Endothelial cell of umbilical vein (primary cell): Measurements from ENCODE around the gene TMEFF2. TPM values are rescaled to one million over a fixed set of nuclear protein-coding genes. Genes with fewer than 3 reads are reported as not detected.

Experiments
- BruUV-seq: library from RNA; stranded (reverse); fragments of 400-500 nt; replicated peaks from 2 replicates; lab custom pipeline; 2021; lab: Mats Ljungman, UMichigan
- CTCF ChIA-PET: fragments of 300-600, 350-600 bp; sonication (Branson Sonifier 250); formaldehyde crosslinking; loops from one replicate; lab custom pipeline; 2021; ENCODE audit warnings: antibody characterized with exemption, inconsistent platforms; lab: Charles Lee
- POLR2A ChIA-PET: fragments of 300-600, 350-600 bp; sonication (Branson Sonifier 250); formaldehyde crosslinking; loops from one replicate; lab custom pipeline; 2021; ENCODE audit warnings: antibody characterized with exemption, inconsistent platforms; lab: Charles Lee
- DNase-seq: peaks from one replicate; pipeline ENCODE4 v3.0.0-alpha.2; 2011; ENCODE audit warnings: low read depth, low spot score
- FAIRE-seq: peaks from 2 replicates; lab custom pipeline; 2011; peaks lifted over from hg19 to GRCh38; lab: Jason Lieb, UNC
- H2AFZ ChIP-seq: 2 replicates; pipeline ENCODE4 v1.6.0; 2012; ENCODE audit warnings: low read depth, low read length, control low read depth, inconsistent platforms
- H3K27ac ChIP-seq: 2 replicates; pipeline ENCODE4 v1.5.1; 2011; ENCODE audit warnings: low read depth, mild to moderate bottlenecking, control low read depth, low read length, moderate library complexity; ENCODE audit not compliant: insufficient read depth
- H3K27me3 ChIP-seq, 2 experiments: 2 replicates each; pipeline versions ENCODE4 v1.6.0 to v1.6.1; 2011; ENCODE audit warnings: low read length in 2 of 2, mixed read lengths in 1 of 2; ENCODE audit not compliant: control insufficient read depth in 2 of 2, insufficient read depth in 2 of 2
- H3K36me3 ChIP-seq, 2 experiments: 2 replicates in 1 of 2; 3 replicates in 1 of 2; pipeline ENCODE4 v1.5.1; 2011; ENCODE audit warnings: low read length in 2 of 2, mild to moderate bottlenecking in 1 of 2, moderate library complexity in 1 of 2; ENCODE audit not compliant: control insufficient read depth in 2 of 2, insufficient read depth in 2 of 2; ENCODE audit errors: extremely low read depth in 1 of 2
- H3K4me1 ChIP-seq: 3 replicates; pipeline ENCODE4 v1.5.1; 2011; ENCODE audit warnings: mild to moderate bottlenecking, low read length; ENCODE audit not compliant: control insufficient read depth, insufficient read depth; ENCODE audit errors: extremely low read depth
- H3K4me2 ChIP-seq: 2 replicates; pipeline ENCODE4 v1.6.1; 2011; ENCODE audit warnings: low read length, control low read depth, mixed read lengths; ENCODE audit not compliant: insufficient read depth
- H3K4me3 ChIP-seq, 3 experiments: fragments of 200-600 bp in 1 of 3; sonication (generic), shearing (Covaris generic) in 1 of 3; replicated peaks in 1 of 3; 2 replicates each; pipeline ENCODE4 v1.5.1; 2011 to 2016; ENCODE audit warnings: control low read depth in 3 of 3, low read length in 3 of 3, mild to moderate bottlenecking in 2 of 3, inconsistent platforms in 1 of 3, low read depth in 1 of 3, moderate library complexity in 1 of 3; ENCODE audit not compliant: insufficient read depth in 1 of 3
- H3K79me2 ChIP-seq: 2 replicates; pipeline ENCODE4 v1.6.0; 2012; ENCODE audit warnings: low read length, inconsistent platforms; ENCODE audit not compliant: control insufficient read depth, insufficient read depth
- H3K9ac ChIP-seq: replicated peaks from 2 replicates; pipeline ENCODE3; 2011; ENCODE audit warnings: low read length, control low read depth; ENCODE audit not compliant: insufficient read depth; ENCODE audit errors: extremely low read depth
- H3K9me1 ChIP-seq: replicated peaks from 3 replicates; pipeline ENCODE4 v1.6.0; 2011; ENCODE audit warnings: mild to moderate bottlenecking, low read length; ENCODE audit not compliant: control insufficient read depth, insufficient read depth; ENCODE audit errors: extremely low read depth
- H3K9me3 ChIP-seq: replicated peaks from 2 replicates; pipeline ENCODE4 v1.5.1; 2012; ENCODE audit warnings: low read length, inconsistent platforms; ENCODE audit not compliant: control insufficient read depth, insufficient read depth
- H4K20me1 ChIP-seq: replicated peaks from 2 replicates; pipeline ENCODE3; 2011; ENCODE audit warnings: mild to moderate bottlenecking, low read length; ENCODE audit not compliant: control insufficient read depth, insufficient read depth; ENCODE audit errors: extremely low read depth
- CTCF ChIP-seq, 2 donors: IDR thresholded peaks; 1 replicate in 1 of 2; 2 replicates in 1 of 2; pipeline ENCODE4 v1.5.1; 2011; ENCODE audit warnings: low read length in 2 of 2, mild to moderate bottlenecking in 2 of 2, moderate library complexity in 2 of 2, control low read depth in 1 of 2, inconsistent platforms in 1 of 2, low read depth in 1 of 2; ENCODE audit not compliant: insufficient read depth in 1 of 2; ENCODE audit errors: extremely low read depth in 1 of 2
- EZH2 ChIP-seq: IDR thresholded peaks from 2 replicates; pipeline ENCODE4 v1.6.1; 2012; ENCODE audit warnings: borderline replicate concordance, low read depth, mild to moderate bottlenecking, moderate library complexity, low read length, inconsistent platforms; ENCODE audit not compliant: severe bottlenecking
- FOS ChIP-seq: IDR thresholded peaks from 2 replicates; pipeline ENCODE4 v1.6.1; 2011; ENCODE audit warnings: mild to moderate bottlenecking, low read length, moderate library complexity, borderline replicate concordance; ENCODE audit not compliant: insufficient read depth
- GATA2 ChIP-seq: IDR thresholded peaks from 2 replicates; pipeline ENCODE4 v1.7.0; 2011; ENCODE audit warnings: low read depth, mild to moderate bottlenecking, moderate library complexity, mixed read lengths, low read length; ENCODE audit not compliant: insufficient read length, insufficient read depth
- JUN ChIP-seq: IDR thresholded peaks from 2 replicates; pipeline ENCODE4 v1.6.1; 2011; ENCODE audit warnings: borderline replicate concordance, low read depth; ENCODE audit not compliant: insufficient read length, insufficient read depth
- MAX ChIP-seq: IDR thresholded peaks from 2 replicates; pipeline ENCODE4 v1.6.1; 2011; ENCODE audit not compliant: insufficient read depth, insufficient read length
- MYC ChIP-seq: IDR thresholded peaks from one replicate; pipeline ENCODE4 v1.6.1; 2011; ENCODE audit warnings: mild to moderate bottlenecking, low read depth, low read length
- POLR2A ChIP-seq: IDR thresholded peaks from 2 replicates; pipeline ENCODE4 v1.6.1; 2012; ENCODE audit warnings: low read depth, mild to moderate bottlenecking, control low read depth, low read length
- POLR2AphosphoS5 ChIP-seq: IDR thresholded peaks from 2 replicates; pipeline ENCODE4 v1.6.1; 2012; ENCODE audit warnings: low read depth, mild to moderate bottlenecking, control low read depth, low read length, moderate library complexity; ENCODE audit not compliant: insufficient read depth
- dilution Hi-C: fragments of 300-500 bp; cut with MboI; formaldehyde crosslinking; loops from one replicate; pipeline ENCODE4 v1.15.0; 2019; ENCODE audit warnings: low sequenced_read_pairs; ENCODE audit not compliant: extremely low pct_ligation_motif_present
- intact Hi-C: fragments of 100-400 bp; cut with micrococcal nuclease; formaldehyde crosslinking; loops from one replicate; pipeline ENCODE4 v1.10.0; 2022
- polyA plus RNA-seq, 4 experiments: library from polyadenylated mRNA; depleted of rRNA in 3 of 4; stranded (reverse) in 3 of 4; unstranded in 1 of 4; fragments of >200 nt; gene quantifications; 2 replicates each; pipeline versions ENCODE4 v1.2.1 to v1.2.3, GENCODE V29; 2011 to 2012; ENCODE audit warnings: missing spikeins in 1 of 4
- total RNA-seq: library from RNA; stranded (reverse); gene quantifications from 2 replicates; pipeline ENCODE4 v1.2.3, GENCODE V29; 2021

The TMEFF2 gene
- total and polyA plus RNA-seq, 2 donors (not counting 3 experiments of a cell fraction or from before 2014, with no cell fraction given), result 0.18 to 0.20 TPM

GRCh38 chr2:191932286-191932685, 262.4 kb downstream of the TMEFF2 start:
- Histone ChIP-seq H2AFZ (no peak overlapping the region), H3K9ac (no peak overlapping the region), H4K20me1 (no peaks in the 10 kb centered on the region), H3K4me3 (no peak overlapping the region), H3K27ac (no peak overlapping the region), H3K4me2 (no peak overlapping the region), H3K27me3 (no peaks in the 10 kb centered on the region), H3K4me1 (peaks cover 37% of the 10 kb centered on the region), H3K79me2 (no peaks in the 10 kb centered on the region), H3K36me3 (no peaks in the 10 kb centered on the region), H3K9me1 (no peaks in the 10 kb centered on the region), H3K9me3 (no peaks in the 10 kb centered on the region)
- FAIRE-seq, result no peak
- CTCF ChIA-PET, result interaction anchor here (0.9 to 4.3 kb wide), 4 partner anchors 24 to 230 kb away, joined by 3 to 30 read pairs (median 6); no protein-coding TSS in a partner anchor
- TF ChIP-seq CTCF (IDR thresholded peaks at IDR 0.05; ENCODE audit: extremely low read depth in 1 of 2, insufficient read depth in 1 of 2, low read depth in 1 of 2, low read length in 2 of 2), result no peak
- no peak for TF ChIP-seq EZH2
- TF ChIP-seq MAX, result no peak
- TF ChIP-seq GATA2, result no peak
- TF ChIP-seq POLR2A, result no peak
- TF ChIP-seq MYC, result no peak
- no peak for TF ChIP-seq FOS
- TF ChIP-seq JUN, result no peak
- no peak for TF ChIP-seq POLR2AphosphoS5
- BruUV-seq, result no TSS peak
- dilution Hi-C loops (no loop called here), intact Hi-C loops (no loop called here)
- DNase-seq, result no peak
- POLR2A ChIA-PET, result no interaction called here
